HepG2 (cell line): ENCODE results near the gene SRP68. TPM values are rescaled to one million over a fixed set of nuclear protein-coding genes. Genes with fewer than 3 reads are reported as not detected.

Experiments used
- HHEX ChIP-seq: IDR thresholded peaks from 2 replicates; pipeline ENCODE4 v1.6.1; 2016; ENCODE audit warnings: control low read depth
- HNRNPLL ChIP-seq: fragments of 200-400 bp; formaldehyde crosslinking; IDR thresholded peaks from 2 replicates; pipeline ENCODE4 v1.6.1; 2017; ENCODE audit warnings: mild to moderate bottlenecking, low read depth, low read length; ENCODE audit not compliant: poor library complexity, severe bottlenecking
- JDP2 ChIP-seq: sonication (generic); formaldehyde crosslinking; IDR thresholded peaks from 2 replicates; pipeline ENCODE4 v1.8.1; 2022; ENCODE audit warnings: missing genetic modification reagents, borderline replicate concordance
- NR2F1 ChIP-seq, 2 experiments: fragments of 450-650 bp in 1 of 2; formaldehyde crosslinking in 1 of 2; IDR thresholded peaks; 2 replicates each; pipeline versions ENCODE4 v1.5.0 to v1.6.1; 2016 to 2020; ENCODE audit warnings: mild to moderate bottlenecking in 1 of 2, missing compliant biosample characterization in 1 of 2, missing genetic modification reagents in 1 of 2, moderate library complexity in 1 of 2
- RBFOX2 ChIP-seq: fragments of 200-400 bp; formaldehyde crosslinking; IDR thresholded peaks from 2 replicates; pipeline ENCODE4 v1.6.1; 2017; ENCODE audit warnings: low read depth, mild to moderate bottlenecking, low read length
- SMARCC2 ChIP-seq: fragments of 450-650 bp; IDR thresholded peaks from 2 replicates; pipeline ENCODE4 v1.6.1; 2017; ENCODE audit warnings: antibody characterized with exemption, mild to moderate bottlenecking
- SOX13 ChIP-seq, 3 experiments: fragments of 450-650 bp in 1 of 3; sonication (generic) in 1 of 3; formaldehyde crosslinking in 1 of 3; IDR thresholded peaks in 2 of 3; conservative IDR thresholded peaks in 1 of 3; 2 replicates each; pipeline versions ENCODE4 v1.5.0 to v1.6.1; 2016 to 2020; ENCODE audit warnings: antibody characterized with exemption in 1 of 3, mild to moderate bottlenecking in 1 of 3, missing compliant biosample characterization in 1 of 3, missing genetic modification reagents in 1 of 3, moderate library complexity in 1 of 3
- TEF ChIP-seq: sonication (generic); formaldehyde crosslinking; IDR thresholded peaks from 2 replicates; pipeline ENCODE4 v1.5.0; 2020; ENCODE audit warnings: missing genetic modification reagents
- TFE3 ChIP-seq: IDR thresholded peaks from 2 replicates; pipeline ENCODE4 v1.6.1; 2016
- ZNF224 ChIP-seq: sonication (generic); formaldehyde crosslinking; IDR thresholded peaks from 2 replicates; pipeline ENCODE4 v1.5.0; 2020; ENCODE audit warnings: mild to moderate bottlenecking, missing genetic modification reagents
- ZNF234 ChIP-seq: sonication (generic); formaldehyde crosslinking; conservative IDR thresholded peaks from 2 replicates; pipeline ENCODE4 v1.5.1; 2020; ENCODE audit warnings: mild to moderate bottlenecking, missing genetic modification reagents
- ZNF292 ChIP-seq: sonication (generic); formaldehyde crosslinking; IDR thresholded peaks from 2 replicates; pipeline ENCODE4 v1.8.1; 2022; ENCODE audit warnings: mild to moderate bottlenecking, low read depth, missing genetic modification reagents, borderline replicate concordance
- ZNF512 ChIP-seq: sonication (generic); formaldehyde crosslinking; IDR thresholded peaks from 2 replicates; pipeline ENCODE4 v1.4.0; 2020; ENCODE audit warnings: mild to moderate bottlenecking, missing genetic modification reagents
- ZNF776 ChIP-seq: sonication (generic); formaldehyde crosslinking; IDR thresholded peaks from 2 replicates; pipeline ENCODE4 v1.4.0; 2020; ENCODE audit warnings: mild to moderate bottlenecking, missing genetic modification reagents
- polyA plus RNA-seq, 8 experiments: library from polyadenylated mRNA; depleted of rRNA in 3 of 8; stranded (reverse) in 7 of 8; unstranded in 1 of 8; fragments of >200 nt; fragmentation: Illumina TruSeq in 4 of 8; extraction: Trizol in 4 of 8; gene quantifications; 2 replicates each; pipeline versions ENCODE4 v1.2.1 to v1.2.3, GENCODE V29; 2011 to 2016; ENCODE audit warnings: low read depth in 4 of 8, missing spikeins in 1 of 8, mixed read lengths in 1 of 8; ENCODE audit not compliant: insufficient read depth in 1 of 8
- total RNA-seq, 5 experiments: library from RNA; depleted of rRNA; stranded (reverse); fragments of >200 nt; fragmentation: Illumina TruSeq; extraction: Trizol; gene quantifications; 2 replicates each; pipeline ENCODE4 v1.2.3, GENCODE V29; 2016; ENCODE audit warnings: low read depth in 1 of 5
- TF ChIP-seq, protein P1 (sequence below): sonication (generic); formaldehyde crosslinking; IDR thresholded peaks from 2 replicates; pipeline ENCODE4 v1.4.0; 2020; ENCODE audit warnings: missing genetic modification reagents, borderline replicate concordance
- TF ChIP-seq, protein P2 (sequence below): sonication (generic); formaldehyde crosslinking; IDR thresholded peaks from 2 replicates; pipeline ENCODE4 v1.4.0; 2020; ENCODE audit warnings: missing genetic modification reagents, low read depth, mild to moderate bottlenecking, borderline replicate concordance
- TF ChIP-seq, protein P3 (sequence below): IDR thresholded peaks from 2 replicates; pipeline ENCODE4 v1.6.1; 2016; ENCODE audit warnings: low read depth, borderline replicate concordance

SRP68 gene
- total and polyA plus RNA-seq, 2 of the 13 experiments (the other 11 are each of a cell fraction or from before 2014, with no cell fraction given): 39.8 to 74.3 TPM

DNA sequence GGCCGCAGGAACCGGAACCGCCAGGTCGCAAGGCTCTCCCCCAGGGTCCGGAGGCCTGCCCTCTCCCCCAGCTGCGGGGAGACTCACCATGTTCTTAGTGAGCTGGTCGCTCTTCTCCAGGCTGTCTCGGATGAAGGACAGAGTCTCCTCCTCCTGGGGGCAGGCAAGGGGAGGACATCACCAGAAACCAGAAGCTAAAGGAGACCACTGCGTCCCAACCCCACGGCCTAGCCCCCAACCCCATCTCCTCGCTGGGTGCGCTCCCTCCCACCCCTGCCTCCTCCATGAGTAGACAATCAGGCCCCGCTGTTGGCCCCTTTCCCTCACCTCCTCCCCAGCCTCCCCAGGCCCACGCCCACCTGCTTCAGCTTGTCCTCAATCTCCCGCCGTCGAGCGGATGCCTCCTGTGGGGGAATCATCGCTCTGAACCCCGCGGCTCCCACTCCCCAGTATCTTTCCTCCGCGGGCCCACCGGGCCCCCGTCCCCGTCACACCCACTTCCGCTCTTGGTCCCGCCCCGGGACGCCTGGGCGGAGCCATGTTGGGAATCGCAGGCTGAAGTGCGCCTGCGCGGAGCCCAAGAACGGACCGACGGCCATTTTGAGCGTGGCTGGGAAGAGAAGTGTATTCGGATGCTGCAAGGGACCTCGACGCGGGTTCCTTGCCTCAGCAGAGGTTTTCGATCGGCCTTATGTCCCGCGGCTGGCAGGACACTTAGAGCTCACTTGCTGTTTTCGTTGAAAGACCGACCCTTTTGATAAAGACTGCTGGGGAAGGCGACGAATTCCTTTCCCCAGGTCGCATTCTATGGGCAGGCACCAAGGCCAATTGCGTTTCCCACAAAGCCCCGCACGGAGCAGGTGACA, 31.2 kb upstream of the SRP68 start, which contains the start of gene EXOC7 (continued):
- TF ChIP-seq TEF (no peak), ZNF224 (CRISPR knock-in tag) (peak; percentile 93; the same call in 1 of the 2 replicates), ZNF234 (no peak), HNRNPLL (peak; percentile 70), JDP2 (CRISPR knock-in tag) (no peak), SOX13 (IDR thresholded peaks at IDR 0.05) (no peak), SOX13 (CRISPR knock-in tag; conservative IDR thresholded peaks at IDR 0.05 in 1 of 2, IDR thresholded peaks at IDR 0.05 in 1 of 2) (peak in 1 of 2 experiments; percentile 31; a peak in 1 of 4 replicates), RBFOX2 (peak; percentile 94), NR2F1 (CRISPR knock-in tag; IDR thresholded peaks at IDR 0.05) (peak in 1 of 2 experiments; percentile 7; a peak in 1 of 4 replicates), ZNF776 (CRISPR knock-in tag) (0 out of 2 replicates have a peak, but pooled peaks have one; percentile 34), TFE3 (CRISPR knock-in tag) (peak; percentile 53; the same call in 1 of the 2 replicates), HHEX (no peak), SMARCC2 (no peak), ZNF512 (no peak), ZNF292 (CRISPR knock-in tag) (peak; percentile 44; the same call in 1 of the 2 replicates)
- TF ChIP-seq, protein P1, sequence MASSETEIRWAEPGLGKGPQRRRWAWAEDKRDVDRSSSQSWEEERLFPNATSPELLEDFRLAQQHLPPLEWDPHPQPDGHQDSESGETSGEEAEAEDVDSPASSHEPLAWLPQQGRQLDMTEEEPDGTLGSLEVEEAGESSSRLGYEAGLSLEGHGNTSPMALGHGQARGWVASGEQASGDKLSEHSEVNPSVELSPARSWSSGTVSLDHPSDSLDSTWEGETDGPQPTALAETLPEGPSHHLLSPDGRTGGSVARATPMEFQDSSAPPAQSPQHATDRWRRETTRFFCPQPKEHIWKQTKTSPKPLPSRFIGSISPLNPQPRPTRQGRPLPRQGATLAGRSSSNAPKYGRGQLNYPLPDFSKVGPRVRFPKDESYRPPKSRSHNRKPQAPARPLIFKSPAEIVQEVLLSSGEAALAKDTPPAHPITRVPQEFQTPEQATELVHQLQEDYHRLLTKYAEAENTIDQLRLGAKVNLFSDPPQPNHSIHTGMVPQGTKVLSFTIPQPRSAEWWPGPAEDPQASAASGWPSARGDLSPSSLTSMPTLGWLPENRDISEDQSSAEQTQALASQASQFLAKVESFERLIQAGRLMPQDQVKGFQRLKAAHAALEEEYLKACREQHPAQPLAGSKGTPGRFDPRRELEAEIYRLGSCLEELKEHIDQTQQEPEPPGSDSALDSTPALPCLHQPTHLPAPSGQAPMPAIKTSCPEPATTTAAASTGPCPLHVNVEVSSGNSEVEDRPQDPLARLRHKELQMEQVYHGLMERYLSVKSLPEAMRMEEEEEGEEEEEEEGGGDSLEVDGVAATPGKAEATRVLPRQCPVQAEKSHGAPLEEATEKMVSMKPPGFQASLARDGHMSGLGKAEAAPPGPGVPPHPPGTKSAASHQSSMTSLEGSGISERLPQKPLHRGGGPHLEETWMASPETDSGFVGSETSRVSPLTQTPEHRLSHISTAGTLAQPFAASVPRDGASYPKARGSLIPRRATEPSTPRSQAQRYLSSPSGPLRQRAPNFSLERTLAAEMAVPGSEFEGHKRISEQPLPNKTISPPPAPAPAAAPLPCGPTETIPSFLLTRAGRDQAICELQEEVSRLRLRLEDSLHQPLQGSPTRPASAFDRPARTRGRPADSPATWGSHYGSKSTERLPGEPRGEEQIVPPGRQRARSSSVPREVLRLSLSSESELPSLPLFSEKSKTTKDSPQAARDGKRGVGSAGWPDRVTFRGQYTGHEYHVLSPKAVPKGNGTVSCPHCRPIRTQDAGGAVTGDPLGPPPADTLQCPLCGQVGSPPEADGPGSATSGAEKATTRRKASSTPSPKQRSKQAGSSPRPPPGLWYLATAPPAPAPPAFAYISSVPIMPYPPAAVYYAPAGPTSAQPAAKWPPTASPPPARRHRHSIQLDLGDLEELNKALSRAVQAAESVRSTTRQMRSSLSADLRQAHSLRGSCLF (CRISPR knock-in tag): no peak
- TF ChIP-seq, protein P2, sequence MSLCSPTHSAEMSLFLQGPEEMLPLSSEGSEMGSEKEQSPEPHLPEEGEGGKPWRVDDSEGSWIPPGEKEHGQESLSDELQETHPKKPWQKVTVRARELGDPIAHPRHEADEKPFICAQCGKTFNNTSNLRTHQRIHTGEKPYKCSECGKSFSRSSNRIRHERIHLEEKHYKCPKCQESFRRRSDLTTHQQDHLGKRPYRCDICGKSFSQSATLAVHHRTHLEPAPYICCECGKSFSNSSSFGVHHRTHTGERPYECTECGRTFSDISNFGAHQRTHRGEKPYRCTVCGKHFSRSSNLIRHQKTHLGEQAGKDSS (CRISPR knock-in tag): no peak; the same call in 1 of the 2 replicates
- TF ChIP-seq, protein P3, sequence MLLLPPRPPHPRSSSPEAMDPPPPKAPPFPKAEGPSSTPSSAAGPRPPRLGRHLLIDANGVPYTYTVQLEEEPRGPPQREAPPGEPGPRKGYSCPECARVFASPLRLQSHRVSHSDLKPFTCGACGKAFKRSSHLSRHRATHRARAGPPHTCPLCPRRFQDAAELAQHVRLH (CRISPR knock-in tag): no peak
